CD14-positive monocyte (primary cell): ENCODE data around the gene SNX20. TPM values are rescaled to one million over a fixed set of nuclear protein-coding genes. Genes with fewer than 3 reads are reported as not detected.

ENCODE experiments used
- DNase-seq, 3 donors: peaks; one replicate each; pipeline ENCODE4 v3.0.0-alpha.2; 2011 to 2022
- H2AFZ ChIP-seq: 2 replicates; pipeline ENCODE4 v1.6.0; 2012; ENCODE audit warnings: mild to moderate bottlenecking, low read depth, low read length, inconsistent platforms; ENCODE audit not compliant: insufficient read depth, poor library complexity, severe bottlenecking
- H3K27ac ChIP-seq, 2 donors: 1 replicate in 1 of 2; 2 replicates in 1 of 2; pipeline ENCODE4 v1.5.1; 2012 to 2013; ENCODE audit warnings: low read length in 2 of 2, control low read depth in 1 of 2, inconsistent platforms in 1 of 2, low read depth in 1 of 2, mild to moderate bottlenecking in 1 of 2
- H3K27me3 ChIP-seq, 2 donors: one replicate each; pipeline versions ENCODE4 v1.6.0 to v1.6.1; 2011 to 2013; ENCODE audit warnings: low read length in 2 of 2; ENCODE audit not compliant: control insufficient read depth in 2 of 2, insufficient read depth in 2 of 2
- H3K36me3 ChIP-seq, 2 donors: replicated peaks in 1 of 2; 1 replicate in 1 of 2; 2 replicates in 1 of 2; pipeline versions ENCODE4 v1.5.1 to v1.6.1; 2012 to 2013; ENCODE audit warnings: low read length in 2 of 2, control low read depth in 1 of 2, inconsistent platforms in 1 of 2, mild to moderate bottlenecking in 1 of 2; ENCODE audit not compliant: insufficient read depth in 2 of 2, control insufficient read depth in 1 of 2
- H3K4me1 ChIP-seq, 2 donors: 1 replicate in 1 of 2; 2 replicates in 1 of 2; pipeline versions ENCODE4 v1.5.1 to v1.6.1; 2012 to 2013; ENCODE audit warnings: low read length in 2 of 2, control low read depth in 1 of 2, inconsistent platforms in 1 of 2, mild to moderate bottlenecking in 1 of 2, moderate library complexity in 1 of 2; ENCODE audit not compliant: insufficient read depth in 2 of 2, control insufficient read depth in 1 of 2
- H3K4me2 ChIP-seq: replicated peaks from 2 replicates; pipeline ENCODE3; 2012; ENCODE audit warnings: low read length, moderate library complexity, mild to moderate bottlenecking; ENCODE audit not compliant: poor library complexity, severe bottlenecking; ENCODE audit errors: extremely low read depth
- H3K4me3 ChIP-seq, 3 experiments: fragments of 200-600 bp in 1 of 3; sonication (generic) in 1 of 3; replicated peaks in 1 of 3; 1 replicate in 2 of 3; 2 replicates in 1 of 3; pipeline ENCODE4 v1.5.1; 2011 to 2013; ENCODE audit warnings: low read length in 3 of 3, mild to moderate bottlenecking in 3 of 3, control low read depth in 2 of 3, low read depth in 2 of 3, inconsistent platforms in 1 of 3, moderate library complexity in 1 of 3
- H3K79me2 ChIP-seq: 2 replicates; pipeline ENCODE4 v1.6.0; 2012; ENCODE audit warnings: mild to moderate bottlenecking, control low read depth, inconsistent platforms, low read length, moderate library complexity; ENCODE audit not compliant: insufficient read depth
- H3K9ac ChIP-seq: 2 replicates; pipeline ENCODE4 v1.6.0; 2017; ENCODE audit warnings: low read length, mild to moderate bottlenecking; ENCODE audit not compliant: insufficient read depth, poor library complexity, severe bottlenecking
- H3K9me3 ChIP-seq, 2 donors: replicated peaks in 1 of 2; 1 replicate in 1 of 2; 2 replicates in 1 of 2; pipeline versions ENCODE4 v1.5.1 to v1.6.1; 2012 to 2013; ENCODE audit warnings: low read length in 2 of 2, control low read depth in 1 of 2; ENCODE audit not compliant: control insufficient read depth in 1 of 2, insufficient read depth in 1 of 2
- H4K20me1 ChIP-seq: 2 replicates; pipeline ENCODE4 v1.6.0; 2012; ENCODE audit warnings: mild to moderate bottlenecking, low read length, control low read depth, moderate library complexity; ENCODE audit not compliant: insufficient read depth
- H3K27ac Mint-ChIP-seq, 7 donors: one replicate each; pipeline ENCODE4 v1.8.0; 2020; ENCODE audit warnings: mild to moderate bottlenecking in 7 of 7, mixed read lengths in 7 of 7, moderate library complexity in 6 of 7, inconsistent platforms in 2 of 7
- H3K27me3 Mint-ChIP-seq, 3 donors: one replicate each; pipeline ENCODE4 v1.8.0; 2021 to 2022; ENCODE audit warnings: low read depth in 3 of 3, mild to moderate bottlenecking in 3 of 3, mixed read lengths in 3 of 3, moderate library complexity in 3 of 3, inconsistent platforms in 1 of 3
- H3K36me3 Mint-ChIP-seq, 2 donors: one replicate each; pipeline ENCODE4 v1.8.0; 2020; ENCODE audit warnings: mixed read lengths in 2 of 2, inconsistent platforms in 1 of 2, mild to moderate bottlenecking in 1 of 2
- H3K4me1 Mint-ChIP-seq: one replicate; pipeline ENCODE4 v1.8.0; 2020; ENCODE audit warnings: mild to moderate bottlenecking, mixed read lengths
- H3K4me3 Mint-ChIP-seq, 2 donors: one replicate each; pipeline ENCODE4 v1.8.0; 2020; ENCODE audit warnings: mild to moderate bottlenecking in 2 of 2, mixed read lengths in 2 of 2, moderate library complexity in 1 of 2
- H3K9me3 Mint-ChIP-seq, 7 donors: one replicate each; pipeline ENCODE4 v1.8.0; 2020 to 2022; ENCODE audit warnings: mixed read lengths in 7 of 7, mild to moderate bottlenecking in 6 of 7, moderate library complexity in 6 of 7, inconsistent platforms in 2 of 7
- CTCF ChIP-seq: fragments of 200-600 bp; IDR thresholded peaks from one replicate; pipeline ENCODE4 v1.8.0; 2022; ENCODE audit warnings: antibody characterized with exemption, mild to moderate bottlenecking
- WGBS: methylation state at CpG from one replicate; pipeline ENCODE4 v1.1.5; 2013; ENCODE audit warnings: missing lambda C conversion rate; ENCODE audit not compliant: insufficient coverage; 5-methylcytosine and 5-hydroxymethylcytosine counted together
- intact Hi-C, 2 donors: fragments of 100-400 bp; cut with micrococcal nuclease; formaldehyde crosslinking; loops; one replicate each; pipeline versions ENCODE4 v1.15.0 to v1.15.1; 2023
- polyA plus RNA-seq, 3 donors: library from polyadenylated mRNA; depleted of rRNA in 1 of 3; unstranded in 2 of 3; stranded (reverse) in 1 of 3; fragments of 300-500 nt in 2 of 3; fragments of >200 nt in 1 of 3; fragmentation: Illumina TruSeq in 2 of 3; gene quantifications; 1 replicate in 2 of 3; 2 replicates in 1 of 3; pipeline ENCODE4 v1.2.3, GENCODE V29; 2012 to 2021

Gene SNX20
- polyA plus RNA-seq, 3 donors, result 51.0 to 83.2 (median 52.0) TPM

DNA sequence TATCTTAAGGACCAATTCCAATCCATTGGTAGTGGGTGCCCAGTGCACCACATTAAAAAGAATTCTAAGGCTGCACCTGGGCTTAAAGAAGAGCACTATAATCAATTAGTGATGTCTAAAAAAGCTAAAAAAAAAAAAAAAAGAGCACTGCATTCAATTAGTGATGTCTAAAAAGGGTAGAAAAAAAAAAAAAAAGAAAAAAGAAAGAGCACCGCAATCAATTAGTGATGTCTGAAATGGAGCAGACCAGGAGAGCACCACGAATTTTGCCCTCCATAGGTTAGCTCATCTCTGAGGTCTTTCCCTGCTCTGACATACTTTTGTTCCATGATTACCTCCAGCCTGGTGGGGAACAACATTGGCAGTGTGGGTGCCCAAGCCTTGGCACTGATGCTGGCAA lies 41.8 kb upstream of the SNX20 start:
- no peak for TF ChIP-seq CTCF
- Mint-ChIP-seq H3K9me3 (peaks cover 0 to 15% (median 12%) of the 10 kb centered on the region in 7 donors), H3K27ac (peak overlapping the region in 4 of 7 donors; percentile 10 to 86 (median 38)), H3K4me1 (peaks cover 17% of the 10 kb centered on the region), H3K36me3 (peaks cover 87 to 98% of the 10 kb centered on the region in 2 donors), H3K4me3 (no peak overlapping the region), H3K27me3 (no peaks in the 10 kb centered on the region)
- intact Hi-C loops, result no loop called here
- H3K4me2 ChIP-seq, result no peak overlapping the region
- H3K79me2 ChIP-seq, result peaks cover 57% of the 10 kb centered on the region
- peaks cover 0 to 11% of the 10 kb centered on the region in 2 donors for H3K4me1 ChIP-seq
- no peak for DNase-seq
- peaks cover 99% of the 10 kb centered on the region for H4K20me1 ChIP-seq
- no CpG with 5 or more reads among the region's 2 CpGs for WGBS
- H3K27ac ChIP-seq, result peak overlapping the region in 1 of 2 donors; percentile 54
- H3K9me3 ChIP-seq, result peaks cover 4 to 6% of the 10 kb centered on the region in 2 donors
- no peak overlapping the region for H3K4me3 ChIP-seq
- H3K27me3 ChIP-seq, result no peaks in the 10 kb centered on the region
- peaks cover 91 to 99% of the 10 kb centered on the region in 2 donors for H3K36me3 ChIP-seq
- H2AFZ ChIP-seq, result no peak overlapping the region
- H3K9ac ChIP-seq, result no peak overlapping the region

DNA sequence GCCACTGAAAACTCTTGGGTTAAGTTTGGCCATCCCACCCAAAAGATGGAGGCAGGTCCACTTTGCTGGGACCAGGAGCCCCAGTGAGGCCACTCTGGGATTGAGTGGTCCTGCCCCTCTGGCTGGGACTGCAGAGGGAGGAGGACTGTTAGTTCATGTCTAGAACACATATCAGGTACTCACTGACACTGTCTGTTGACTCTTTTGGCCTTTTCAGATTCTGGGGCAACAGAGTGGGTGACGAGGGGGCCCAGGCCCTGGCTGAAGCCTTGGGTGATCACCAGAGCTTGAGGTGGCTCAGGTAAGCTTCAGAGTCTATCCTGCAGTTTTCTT lies 41.3 kb upstream of the SNX20 start:
- Mint-ChIP-seq H3K9me3 (peaks cover 0 to 15% (median 12%) of the 10 kb centered on the region in 7 donors), H3K27me3 (no peaks in the 10 kb centered on the region), H3K36me3 (peaks cover 86 to 98% of the 10 kb centered on the region in 2 donors), H3K4me3 (no peak overlapping the region), H3K4me1 (peaks cover 21% of the 10 kb centered on the region), H3K27ac (peak overlapping the region in 5 of 7 donors; percentile 2 to 82 (median 41))
- peaks cover 99% of the 10 kb centered on the region for H4K20me1 ChIP-seq
- no peak for TF ChIP-seq CTCF
- no peak overlapping the region for H2AFZ ChIP-seq
- no peak overlapping the region for H3K4me3 ChIP-seq
- no peaks in the 10 kb centered on the region for H3K27me3 ChIP-seq
- H3K9ac ChIP-seq, result no peak overlapping the region
- no peak overlapping the region for H3K4me2 ChIP-seq
- WGBS, result 100% methylated on average over 1 of the region's 1 CpG
- intact Hi-C loops, result no loop called here
- H3K79me2 ChIP-seq, result peaks cover 63% of the 10 kb centered on the region
- peaks cover 91 to 99% of the 10 kb centered on the region in 2 donors for H3K36me3 ChIP-seq
- DNase-seq, result no peak
- peaks cover 4 to 6% of the 10 kb centered on the region in 2 donors for H3K9me3 ChIP-seq
- H3K4me1 ChIP-seq, result peaks cover 0 to 17% of the 10 kb centered on the region in 2 donors
- H3K27ac ChIP-seq, result peak overlapping the region in 1 of 2 donors; percentile 54
